K562 (cell line): ENCODE measurements around the gene CCL8. TPM values are rescaled to one million over a fixed set of nuclear protein-coding genes. Genes with fewer than 3 reads are reported as not detected.

Source experiments
- ATAC-seq: fragments of 200-7000 bp; cut with Tn5 transposase; 3 replicates; pipeline ENCODE4 v1.9.1; 2020; ENCODE audit warnings: moderate library complexity
- BruUV-seq: library from RNA; stranded (reverse); fragments of 400-500 nt; replicated peaks from 2 replicates; lab custom pipeline; 2021; lab: Mats Ljungman, UMichigan
- CTCF ChIA-PET: fragments of 300-600 bp; formaldehyde crosslinking; extraction: SDS; loops from one replicate; lab custom pipeline; 2021; ENCODE audit warnings: low intra/inter-chr PET ratio; lab: Yijun Ruan, JAX
- POLR2A ChIA-PET: fragments of 300-600, 350-650 bp; sonication (Branson Sonifier 250); formaldehyde crosslinking; extraction: SDS; loops from one replicate; lab custom pipeline; 2021; ENCODE audit warnings: antibody characterized with exemption, inconsistent platforms; lab: Yijun Ruan, JAX
- DNase-seq, 4 experiments: peaks; one replicate each; pipeline versions ENCODE4 v3.0.0 to v3.0.0-alpha.2; 2011 to 2018; ENCODE audit warnings: low spot score in 3 of 4, mixed read lengths in 3 of 4; ENCODE audit errors: extremely low read depth in 1 of 4
- FAIRE-seq: peaks from 2 replicates; lab custom pipeline; 2011; peaks lifted over from hg19 to GRCh38; lab: Jason Lieb, UNC
- H2AFZ ChIP-seq: 2 replicates; pipeline ENCODE4 v1.6.0; 2011; ENCODE audit warnings: low read depth, low read length, control low read depth, inconsistent platforms
- H3K27ac ChIP-seq: fragments of 200-600 bp; 3 replicates; pipeline ENCODE4 v1.8.0; 2011; ENCODE audit warnings: low read depth, mild to moderate bottlenecking, control low read depth, inconsistent platforms, low read length, moderate library complexity, mixed read lengths; ENCODE audit errors: extremely low read depth
- H3K27me3 ChIP-seq, 2 experiments: fragments of 300-600 bp in 1 of 2; 2 replicates in 1 of 2; 3 replicates in 1 of 2; pipeline versions ENCODE4 v1.6.0 to v1.8.0; 2011; ENCODE audit warnings: inconsistent platforms in 2 of 2, low read length in 2 of 2, mild to moderate bottlenecking in 1 of 2, mixed read lengths in 1 of 2, moderate library complexity in 1 of 2; ENCODE audit not compliant: control insufficient read depth in 2 of 2, insufficient read depth in 2 of 2
- H3K36me3 ChIP-seq: fragments of 300-600 bp; 3 replicates; pipeline ENCODE4 v1.8.0; 2011; ENCODE audit warnings: mild to moderate bottlenecking, low read length, inconsistent platforms; ENCODE audit not compliant: control insufficient read depth, insufficient read depth
- H3K4me1 ChIP-seq, 2 experiments: fragments of 200-600 bp in 1 of 2; replicated peaks in 1 of 2; 2 replicates in 1 of 2; 3 replicates in 1 of 2; pipeline versions ENCODE4 v1.5.1 to v1.8.0; 2011; ENCODE audit warnings: inconsistent platforms in 2 of 2, low read length in 2 of 2, mild to moderate bottlenecking in 1 of 2, mixed read lengths in 1 of 2, moderate library complexity in 1 of 2; ENCODE audit not compliant: control insufficient read depth in 2 of 2, insufficient read depth in 2 of 2
- H3K4me2 ChIP-seq: 2 replicates; pipeline ENCODE4 v1.6.1; 2011; ENCODE audit warnings: low read length, control low read depth, inconsistent platforms, mixed read lengths; ENCODE audit not compliant: insufficient read depth
- H3K4me3 ChIP-seq: fragments of 200-600 bp; sonication (generic), shearing (Covaris generic); 2 replicates; pipeline ENCODE4 v1.5.1; 2016; ENCODE audit warnings: control low read depth, inconsistent platforms
- H3K79me2 ChIP-seq: fragments of 200-600 bp; 3 replicates; pipeline ENCODE4 v1.8.0; 2011; ENCODE audit warnings: low read length, inconsistent platforms; ENCODE audit not compliant: control insufficient read depth, insufficient read depth
- H3K9ac ChIP-seq, 2 experiments: 2 replicates each; pipeline versions ENCODE4 v1.6.0 to v1.6.1; 2011; ENCODE audit warnings: low read depth in 2 of 2, low read length in 2 of 2, control low read depth in 1 of 2, inconsistent platforms in 1 of 2, mild to moderate bottlenecking in 1 of 2, mixed read lengths in 1 of 2; ENCODE audit not compliant: insufficient read depth in 1 of 2
- H3K9me1 ChIP-seq: one replicate; pipeline ENCODE4 v1.6.0; 2011; ENCODE audit warnings: inconsistent platforms, mild to moderate bottlenecking, low read length, moderate library complexity; ENCODE audit not compliant: control insufficient read depth, insufficient read depth
- H3K9me3 ChIP-seq: replicated peaks from 2 replicates; pipeline ENCODE4 v1.5.1; 2011; ENCODE audit warnings: low read depth, low read length, inconsistent platforms; ENCODE audit not compliant: control insufficient read depth, insufficient read depth
- H4K20me1 ChIP-seq: replicated peaks from 2 replicates; pipeline ENCODE4 v1.6.1; 2011; ENCODE audit warnings: low read length, inconsistent platforms, mixed read lengths; ENCODE audit not compliant: control insufficient read depth, insufficient read depth
- DEAF1 ChIP-seq: fragments of 450-650 bp; formaldehyde crosslinking; IDR thresholded peaks from 2 replicates; pipeline ENCODE4 v1.4.0; 2020; ENCODE audit warnings: mild to moderate bottlenecking, moderate library complexity
- MAFG ChIP-seq: fragments of 450-650 bp; conservative IDR thresholded peaks from 2 replicates; pipeline ENCODE4 v1.6.1; 2016; ENCODE audit warnings: missing genetic modification characterization, missing compliant biosample characterization
- MAX ChIP-seq: sonication (generic); formaldehyde crosslinking; IDR thresholded peaks from 2 replicates; pipeline ENCODE4 v1.9.0; 2022; ENCODE audit warnings: mild to moderate bottlenecking, missing genetic modification reagents
- MIER1 ChIP-seq: fragments of 450-650 bp; IDR thresholded peaks from 2 replicates; pipeline ENCODE4 v1.6.1; 2016; ENCODE audit warnings: antibody characterized with exemption, mild to moderate bottlenecking, low read depth
- NEUROD1 ChIP-seq: fragments of 150-350 bp; IDR thresholded peaks from 2 replicates; pipeline ENCODE4 v1.6.1; 2014; ENCODE audit warnings: borderline replicate concordance, low read length, low read depth; ENCODE audit not compliant: partially characterized antibody
- NFIC ChIP-seq: fragments of 450-650 bp; IDR thresholded peaks from 2 replicates; pipeline ENCODE4 v1.6.1; 2017; ENCODE audit warnings: mild to moderate bottlenecking, inconsistent platforms
- ZFX ChIP-seq: sonication (generic); formaldehyde crosslinking; IDR thresholded peaks from 2 replicates; pipeline ENCODE4 v1.8.0; 2022; ENCODE audit warnings: mild to moderate bottlenecking, missing genetic modification reagents, moderate library complexity
- WGBS: fragments of 100-300 bp; shearing (Covaris generic); methylation state at CpG from one replicate; pipeline ENCODE4 v1.1.6; 2016; ENCODE audit warnings: low coverage, mixed read lengths; ENCODE audit not compliant: insufficient coverage; ENCODE audit errors: missing lambda C conversion rate; 5-methylcytosine and 5-hydroxymethylcytosine counted together
- in situ Hi-C: fragments of 300-500 bp; cut with MboI; formaldehyde crosslinking; loops from 4 replicates; pipeline ENCODE4 v1.15.0; 2018; ENCODE audit warnings: inconsistent platforms, mixed read lengths
- intact Hi-C: fragments of 100-400 bp; cut with micrococcal nuclease; formaldehyde crosslinking; loops from 2 replicates; pipeline ENCODE4 v1.14.2; 2022
- polyA plus RNA-seq, 8 experiments: library from polyadenylated mRNA; depleted of rRNA in 4 of 8; stranded (reverse) in 5 of 8; unstranded in 3 of 8; fragments of >200 nt; fragmentation: Nextera tagmentation in 2 of 8; fragmentation: Illumina TruSeq in 1 of 8; extraction: Ambion mirVana in 2 of 8; extraction: Trizol in 1 of 8; gene quantifications; 2 replicates each; pipeline versions ENCODE4 v1.2.1 to v1.2.3, GENCODE V29; 2011 to 2014; ENCODE audit warnings: inconsistent platforms in 1 of 8, missing spikeins in 1 of 8
- total RNA-seq, 7 experiments: library from RNA; depleted of rRNA in 6 of 7; stranded (reverse); fragments of >200 nt in 6 of 7; fragmentation: Illumina TruSeq in 2 of 7; extraction: Trizol in 2 of 7; gene quantifications; 2 replicates each; pipeline versions ENCODE4 v1.2.1 to v1.2.3, GENCODE V29; 2011 to 2021; ENCODE audit warnings: low replicate concordance in 1 of 7

CCL8 gene
- total and polyA plus RNA-seq, 9 of the 15 experiments (the other 6 are each of a cell fraction or from before 2014, with no cell fraction given): 0.06 TPM; not detected in 8

- TF ChIP-seq DEAF1: 0 out of 2 replicates have a peak, but pooled peaks have one; percentile 30
- no peak for TF ChIP-seq MIER1
- peak; percentile 69 for TF ChIP-seq NFIC
- no peak for TF ChIP-seq MAFG (tag)
Measured at GRCh38 chr17:34306466-34306865, 12.8 kb upstream of the CCL8 start (continued).

GRCh38 chr17:34307110-34307509, 12.1 kb upstream of the CCL8 start:
- no TSS peak for BruUV-seq
- no peaks in the 10 kb centered on the region for H3K9me1 ChIP-seq
- no peak for TF ChIP-seq NEUROD1
- no peak for TF ChIP-seq ZFX
- TF ChIP-seq MAX (CRISPR knock-in tag): no peak
- TF ChIP-seq, all 486 proteins: peak for 0
- Histone ChIP-seq H3K27ac (no peak overlapping the region), H3K4me2 (no peak overlapping the region), H3K9ac (no peak overlapping the region), H3K4me1 (no peaks in the 10 kb centered on the region), H2AFZ (no peak overlapping the region), H3K36me3 (no peaks in the 10 kb centered on the region), H4K20me1 (no peaks in the 10 kb centered on the region), H3K27me3 (peaks cover 0 to 4% of the 10 kb centered on the region in 2 experiments; a peak in 2 of 5 replicates), H3K9me3 (no peaks in the 10 kb centered on the region), H3K79me2 (no peaks in the 10 kb centered on the region), H3K4me3 (no peak overlapping the region)
- POLR2A ChIA-PET: no interaction called here
- intact Hi-C loops (no loop called here), in situ Hi-C loops (loop anchor here (10.0 kb wide), 1 partner anchor 102 kb away; no protein-coding TSS in a partner anchor)
- CTCF ChIA-PET: interaction anchor here (4.6 kb wide), 1 partner anchor 107 kb away, joined by 55 read pairs; no protein-coding TSS in a partner anchor
- 0% methylated on average over 3 of the region's 3 CpGs for WGBS
- ATAC-seq: no peak
- DNase-seq: no peak
- no peak for FAIRE-seq
